GM21390 (cell line): Measurements from ENCODE around the gene RPRD2.

ENCODE experiments used
- ATAC-seq: cut with Tn5 transposase; IDR thresholded peaks from one replicate; pipeline ENCODE4 v1.9.1; 2021; ENCODE audit not compliant: unreplicated experiment

The RPRD2 gene

DNA sequence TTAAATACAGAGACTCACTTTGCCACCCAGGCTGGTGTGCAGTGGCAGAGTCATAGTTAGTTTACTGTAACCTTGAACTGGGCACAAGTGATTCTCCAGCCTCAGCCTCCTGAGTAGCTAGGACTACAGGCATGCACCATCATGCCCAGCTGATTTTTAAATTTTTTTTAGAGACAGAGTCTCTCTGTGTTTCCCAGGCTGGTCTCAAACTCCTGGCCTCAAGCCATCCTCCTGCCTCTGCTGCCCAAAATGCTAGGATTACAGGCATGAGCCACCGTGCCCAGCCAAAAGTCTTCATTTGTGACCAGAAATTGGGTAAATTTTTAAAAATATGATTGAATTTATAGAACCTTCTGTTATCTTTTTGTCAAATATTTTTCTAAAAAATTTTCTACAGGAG is 105.3 kb downstream of the RPRD2 start:
- ATAC-seq, result no peak

DNA sequence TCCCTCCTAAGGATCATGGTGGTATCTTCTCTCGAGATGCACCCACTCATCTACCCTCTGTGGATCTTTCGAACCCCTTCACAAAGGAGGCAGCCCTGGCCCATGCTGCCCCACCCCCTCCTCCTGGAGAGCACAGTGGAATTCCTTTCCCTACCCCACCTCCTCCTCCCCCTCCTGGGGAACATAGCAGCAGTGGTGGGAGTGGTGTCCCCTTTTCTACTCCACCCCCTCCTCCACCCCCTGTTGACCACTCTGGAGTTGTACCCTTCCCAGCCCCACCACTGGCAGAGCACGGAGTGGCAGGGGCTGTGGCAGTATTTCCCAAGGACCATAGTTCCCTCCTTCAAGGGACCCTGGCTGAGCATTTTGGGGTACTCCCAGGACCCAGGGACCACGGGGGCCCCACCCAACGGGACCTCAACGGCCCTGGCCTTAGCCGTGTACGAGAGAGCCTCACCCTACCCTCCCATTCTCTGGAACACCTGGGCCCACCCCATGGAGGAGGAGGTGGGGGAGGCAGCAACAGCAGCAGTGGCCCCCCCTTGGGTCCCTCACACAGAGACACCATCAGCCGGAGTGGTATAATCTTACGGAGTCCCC is 108.8 kb downstream of the RPRD2 start:
- ATAC-seq, result no peak

DNA sequence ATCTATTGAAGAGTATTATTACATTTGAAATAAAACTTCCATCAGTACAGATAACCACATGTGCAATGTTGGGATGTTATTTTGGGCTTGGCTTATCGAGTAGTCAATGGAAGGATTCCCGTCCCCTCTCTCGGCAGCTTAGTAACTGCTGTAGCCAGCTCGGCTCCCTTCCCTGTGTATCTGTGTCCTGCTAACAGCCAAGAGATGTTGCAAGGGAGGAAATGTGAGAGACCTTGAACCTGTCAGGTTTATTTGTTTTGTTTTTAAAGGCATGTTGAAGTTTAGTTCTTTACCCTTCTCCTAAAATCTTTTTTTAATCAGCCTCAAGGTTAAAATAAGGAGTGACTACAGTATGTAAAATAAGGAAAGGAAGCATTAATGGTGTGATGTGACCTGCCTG is 109.7 kb downstream of the RPRD2 start:
- ATAC-seq, result no peak

DNA sequence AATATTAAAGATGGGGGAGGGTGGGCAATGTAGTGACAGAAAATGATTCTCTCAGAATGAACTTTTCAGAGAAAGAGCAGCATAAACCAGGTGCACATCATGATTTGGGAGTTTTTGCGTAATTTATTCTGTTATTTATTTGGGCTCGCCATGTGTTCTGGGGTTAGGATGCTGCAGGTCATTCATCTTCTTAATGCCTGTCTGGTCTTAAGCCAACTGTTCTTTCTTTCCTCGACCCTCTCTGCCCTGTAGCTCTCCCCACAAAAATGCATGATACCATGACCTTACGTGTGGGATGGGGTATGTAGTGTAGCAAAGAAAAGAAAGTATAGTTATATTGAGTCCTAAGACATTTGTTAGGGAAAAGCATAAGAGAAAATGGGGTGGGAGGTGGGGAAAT is 110.9 kb downstream of the RPRD2 start:
- no peak for ATAC-seq

DNA sequence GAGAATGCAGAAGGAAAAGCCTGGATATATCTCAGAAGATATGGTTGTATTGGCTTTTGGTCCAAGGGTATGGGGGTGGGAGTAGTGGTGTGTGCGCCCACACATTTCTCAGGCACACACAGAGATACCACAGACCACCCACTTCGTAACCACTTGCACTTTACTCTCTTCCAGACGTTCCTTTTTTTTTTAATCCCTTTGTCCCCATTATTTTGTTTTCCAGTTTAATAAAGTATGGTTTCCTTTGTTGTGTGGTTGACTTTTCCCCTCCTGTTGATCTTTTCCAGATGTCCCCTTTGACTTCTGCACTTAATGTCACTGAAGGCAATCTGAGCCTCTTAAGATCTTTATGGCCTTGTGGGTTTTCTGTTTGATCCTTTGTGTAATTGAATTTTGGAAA is 112.8 kb downstream of the RPRD2 start:
- ATAC-seq, result no peak

DNA sequence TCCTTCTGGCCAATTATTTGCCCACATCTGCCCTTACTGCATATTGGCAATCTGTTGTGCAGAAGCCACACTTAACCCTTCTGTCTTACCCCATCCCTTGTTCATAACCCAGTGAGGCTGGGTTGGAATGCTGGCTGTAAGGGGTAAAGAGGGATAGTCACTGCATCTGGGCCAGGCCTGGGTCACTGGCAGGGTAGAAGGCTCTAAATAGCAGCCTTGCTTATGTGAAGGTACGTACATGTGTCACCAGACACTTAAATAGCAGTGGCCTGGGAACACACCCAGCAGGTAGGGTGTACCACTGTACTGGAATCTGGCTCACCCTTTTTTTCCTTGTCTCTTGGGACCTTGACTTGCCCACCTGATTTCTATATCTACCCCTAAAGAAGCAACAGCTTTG is 113.4 kb downstream of the RPRD2 start:
- ATAC-seq, result no peak

DNA sequence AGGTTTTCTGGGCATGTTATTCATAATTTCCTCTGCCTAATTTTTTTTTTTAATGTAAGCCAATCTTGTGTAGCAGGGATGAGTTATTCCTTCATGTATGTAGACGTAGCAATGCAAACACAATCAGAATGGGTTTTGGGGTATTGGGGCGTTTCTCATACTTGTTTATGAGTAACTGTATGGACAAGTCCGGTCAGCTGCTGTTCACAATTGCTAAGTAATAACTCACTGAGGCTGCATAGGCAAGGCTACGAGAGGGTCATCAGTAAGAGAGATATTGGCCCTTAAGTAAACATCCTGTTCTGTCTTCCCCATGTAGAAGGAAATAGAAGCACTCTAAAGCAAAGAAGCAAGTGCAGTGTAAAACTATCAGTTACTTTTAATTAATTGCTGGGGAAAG is 113.8 kb downstream of the RPRD2 start:
- no peak for ATAC-seq

DNA sequence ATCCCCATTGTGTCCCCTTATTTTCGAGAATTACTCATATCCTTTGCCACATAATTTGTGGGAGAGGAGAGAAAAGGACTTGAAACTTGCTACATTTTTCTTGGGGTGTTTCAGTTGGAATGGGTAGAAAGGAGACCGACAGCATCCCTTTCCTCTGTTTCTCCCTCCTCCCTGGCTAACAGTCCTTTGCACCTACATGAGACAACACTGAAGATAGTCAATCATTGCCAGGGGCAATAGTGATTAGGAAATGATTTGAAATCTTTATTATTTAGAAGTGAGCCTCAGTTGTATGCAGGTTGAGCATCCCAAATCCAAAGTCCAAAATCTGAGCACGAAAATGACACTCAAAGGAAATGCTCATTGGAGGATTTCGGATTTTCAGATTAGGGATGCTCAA is 115.4 kb downstream of the RPRD2 start:
- ATAC-seq, result no peak

DNA sequence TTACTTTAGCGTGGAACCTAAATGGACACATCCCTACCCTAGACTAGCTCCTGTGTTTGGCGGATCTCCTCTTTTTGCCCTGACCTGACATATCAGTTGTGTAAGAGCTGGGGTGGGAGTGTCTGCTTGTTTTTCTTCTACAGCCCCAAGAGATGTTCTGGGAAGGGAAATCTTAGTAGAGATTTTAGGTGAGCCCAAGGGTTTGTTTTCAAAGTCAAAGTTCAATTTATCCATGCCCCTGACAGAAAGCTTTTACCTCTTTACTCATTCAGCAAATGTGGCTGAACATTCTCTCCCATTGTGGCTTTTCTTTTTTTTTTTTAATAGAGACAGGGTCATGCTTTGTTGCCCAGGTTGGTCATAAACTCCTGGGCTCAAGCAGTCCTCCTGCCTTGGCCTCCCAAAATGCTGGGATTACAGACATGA is 116.0 kb downstream of the RPRD2 start:
- ATAC-seq, result no peak

DNA sequence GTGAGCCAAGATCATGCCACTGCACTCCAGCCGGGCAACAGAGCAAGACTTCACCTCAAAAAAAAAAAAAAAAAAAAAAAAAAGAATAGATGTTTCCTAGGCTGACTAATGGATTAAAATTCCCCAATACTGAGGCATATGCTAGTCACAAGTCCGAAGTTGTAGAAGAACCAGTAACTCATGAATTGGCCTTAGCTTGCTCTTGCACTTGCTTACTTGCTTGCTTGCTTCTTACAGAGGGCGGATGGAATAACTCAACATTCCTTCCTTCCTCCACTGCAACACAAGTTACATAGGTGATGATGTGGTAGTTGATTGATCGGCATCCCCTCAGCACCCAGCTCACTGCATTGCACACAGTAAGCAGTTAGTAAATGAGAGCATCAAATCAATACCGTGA is 120.5 kb downstream of the RPRD2 start:
- ATAC-seq, result no peak

DNA sequence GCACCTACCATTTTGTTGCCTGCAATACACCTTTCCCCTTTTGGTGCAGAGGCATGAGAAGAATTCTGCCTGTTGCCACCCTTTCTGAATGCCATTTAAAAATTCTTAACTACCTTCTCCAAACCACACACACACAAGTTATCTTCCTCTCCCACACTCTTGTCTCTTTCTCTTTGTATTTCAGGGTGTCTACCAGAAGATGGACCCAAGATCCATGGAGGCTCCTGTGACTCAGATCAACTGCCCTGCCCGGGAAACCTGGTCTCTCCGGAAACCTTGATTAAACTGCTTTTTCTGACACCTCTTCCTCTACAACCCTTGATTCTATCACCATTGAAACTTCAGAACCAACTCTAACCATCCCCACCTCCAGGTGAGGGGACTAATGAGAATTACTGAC is 120.9 kb downstream of the RPRD2 start:
- ATAC-seq, result no peak

DNA sequence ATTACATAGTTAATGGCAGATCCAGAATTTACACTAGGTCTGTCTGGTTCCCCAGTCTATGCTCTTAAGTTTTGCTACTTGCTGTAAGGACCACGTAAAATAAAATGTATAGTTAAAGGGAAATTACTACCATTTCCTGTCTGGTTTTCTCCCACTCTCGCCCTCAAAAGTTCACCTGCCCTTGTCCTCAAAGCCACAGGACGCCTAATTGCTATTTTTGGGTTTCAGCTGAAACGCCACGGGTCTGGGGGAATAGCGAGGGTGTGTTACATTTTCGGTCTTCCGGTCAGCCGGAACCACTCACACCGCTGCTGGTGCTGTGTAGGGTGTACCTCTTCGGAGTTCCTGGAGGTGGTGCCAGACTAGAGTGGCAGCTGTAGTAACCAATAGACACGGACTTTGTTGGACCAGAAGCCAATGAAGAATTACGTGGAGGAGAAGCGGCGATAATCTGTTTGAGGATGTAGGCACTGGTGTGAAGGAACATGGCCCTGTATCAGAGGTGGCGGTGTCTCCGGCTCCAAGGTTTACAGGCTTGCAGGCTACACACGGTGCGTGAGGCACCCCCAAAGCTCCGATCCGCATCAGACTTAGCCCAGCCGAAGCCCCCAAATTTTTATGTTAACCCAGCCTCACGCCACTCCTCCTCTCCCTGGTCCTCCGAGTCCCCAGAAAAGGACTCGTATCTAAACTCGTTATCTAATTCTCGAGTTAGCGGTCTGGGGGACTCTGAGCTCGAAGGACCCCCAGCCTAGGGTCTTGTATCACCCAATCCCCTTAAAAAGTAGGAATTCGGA is 123.2 kb downstream of the RPRD2 start, which contains the start of gene TARS2:
Gene TARS2 (plus strand): TSS at position 454 of the 797 bp plus-strand sequence. CDS start 32 bp downstream, at position 486.
- peak; percentile 99 for ATAC-seq

DNA sequence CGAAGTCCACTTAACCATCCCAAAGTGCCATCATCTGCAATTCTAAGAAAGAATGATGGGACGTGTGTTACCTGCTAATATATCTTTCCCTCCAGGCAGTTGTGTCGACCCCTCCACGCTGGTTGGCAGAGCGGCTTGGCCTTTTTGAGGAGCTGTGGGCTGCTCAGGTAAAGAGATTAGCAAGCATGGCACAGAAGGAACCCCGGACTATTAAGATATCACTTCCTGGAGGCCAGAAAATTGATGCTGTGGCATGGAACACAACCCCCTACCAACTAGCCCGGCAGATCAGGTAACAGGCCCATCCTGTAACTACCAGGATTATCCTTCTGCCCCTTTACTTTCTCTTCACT is 123.8 kb downstream of the RPRD2 start:
- ATAC-seq, result no peak

DNA sequence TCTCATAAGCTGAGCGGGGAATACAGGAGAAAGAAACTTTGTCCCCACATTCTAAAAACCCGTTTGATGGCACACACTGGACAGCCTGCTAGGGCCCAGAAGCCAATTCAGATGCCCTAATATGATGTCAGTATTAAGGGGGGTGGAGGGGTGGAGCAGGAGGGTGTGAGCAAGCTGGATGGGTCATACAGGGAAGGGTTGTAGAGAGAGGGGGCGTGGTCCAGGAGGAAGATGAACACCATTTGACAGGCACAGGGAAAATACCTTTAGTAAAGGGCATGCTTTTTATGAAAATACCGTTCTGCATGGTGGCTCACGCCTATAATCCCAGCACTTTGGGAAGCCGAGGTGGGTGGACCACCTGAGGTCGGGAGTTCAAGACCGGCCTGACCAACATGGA is 129.2 kb downstream of the RPRD2 start:
- ATAC-seq, result no peak

DNA sequence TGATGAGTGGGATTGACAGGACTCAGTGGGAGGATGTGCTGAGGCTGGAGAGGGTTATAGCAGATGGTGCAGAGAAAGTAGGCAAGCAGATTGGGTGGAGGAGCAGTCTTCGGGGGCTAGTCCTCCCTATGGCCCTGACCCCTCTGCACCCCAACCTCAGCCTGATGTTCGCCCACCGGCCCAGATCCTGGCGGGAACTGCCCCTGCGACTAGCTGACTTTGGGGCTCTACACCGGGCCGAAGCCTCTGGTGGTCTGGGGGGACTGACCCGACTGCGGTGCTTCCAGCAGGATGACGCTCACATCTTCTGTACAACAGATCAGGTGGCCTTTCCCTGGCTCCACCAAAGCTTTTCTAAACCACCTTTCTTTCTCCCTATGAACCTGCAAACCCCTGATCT is 134.4 kb downstream of the RPRD2 start:
- no peak for ATAC-seq

DNA sequence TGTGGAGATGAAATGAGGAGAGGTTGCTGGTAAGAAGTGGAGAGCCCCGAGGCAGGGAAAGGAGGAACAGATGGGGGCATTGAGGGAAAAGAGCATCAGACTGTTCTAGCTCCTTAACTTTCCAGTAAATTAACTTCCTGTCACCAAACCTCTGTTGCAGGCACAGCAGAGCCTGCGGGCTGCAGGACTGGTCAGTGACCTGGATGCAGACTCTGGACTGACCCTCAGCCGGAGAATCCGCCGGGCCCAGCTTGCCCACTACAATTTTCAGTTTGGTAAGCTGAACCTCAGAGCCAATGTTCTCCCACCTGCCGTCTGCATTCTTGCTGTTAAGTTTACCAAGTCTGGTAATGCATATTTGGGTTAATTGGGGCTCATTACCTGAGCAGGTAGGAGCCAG is 141.5 kb downstream of the RPRD2 start:
- no peak for ATAC-seq

DNA sequence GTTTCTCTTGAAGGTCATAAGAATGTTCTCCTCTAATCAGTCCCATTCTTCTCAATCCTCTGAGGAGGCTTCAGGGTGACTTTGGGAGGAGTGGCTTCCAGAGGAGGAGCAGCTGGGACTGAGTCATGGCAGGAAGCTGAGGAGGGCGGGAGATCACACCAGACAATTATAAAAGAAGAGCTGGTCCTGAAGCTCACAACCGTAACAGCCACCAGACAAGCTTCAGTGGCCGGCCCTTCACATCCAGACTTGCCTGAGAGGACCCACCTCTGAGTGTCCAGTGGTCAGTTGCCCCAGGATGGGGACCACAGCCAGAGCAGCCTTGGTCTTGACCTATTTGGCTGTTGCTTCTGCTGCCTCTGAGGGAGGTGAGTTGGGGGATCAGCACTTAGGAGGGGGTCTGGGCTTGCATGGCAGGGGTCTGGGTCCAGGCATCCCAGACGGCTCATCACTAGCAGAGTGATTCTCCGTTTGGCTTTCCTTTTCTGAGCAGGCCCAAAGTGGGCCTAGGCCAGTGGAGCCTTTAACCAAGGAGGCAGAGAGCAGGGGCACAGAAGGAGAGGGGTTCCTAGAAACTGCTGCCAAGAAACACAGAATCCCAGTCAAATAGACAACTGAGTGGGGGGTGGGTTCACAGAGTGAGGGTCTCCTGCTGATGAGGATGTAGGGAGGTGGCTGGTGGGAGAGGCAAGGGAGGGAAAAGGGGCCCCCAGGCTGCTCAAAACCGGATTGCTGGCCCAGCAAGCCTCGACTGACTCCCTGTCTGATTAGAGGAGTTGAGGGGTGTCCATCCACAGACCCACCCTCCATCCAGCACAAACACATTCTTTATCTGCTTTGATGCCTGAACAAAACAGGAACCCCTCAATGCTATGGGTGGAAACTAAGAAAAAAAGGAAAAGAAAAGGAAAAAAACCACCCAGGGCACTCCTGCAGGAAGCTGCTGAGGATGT is 144.2 kb downstream of the RPRD2 start, which contains the start of gene ECM1:
Gene ECM1 (plus strand): TSS at position 198 of the 953 bp plus-strand sequence. CDS start 101 bp downstream, at position 299.
- ATAC-seq, result no peak

DNA sequence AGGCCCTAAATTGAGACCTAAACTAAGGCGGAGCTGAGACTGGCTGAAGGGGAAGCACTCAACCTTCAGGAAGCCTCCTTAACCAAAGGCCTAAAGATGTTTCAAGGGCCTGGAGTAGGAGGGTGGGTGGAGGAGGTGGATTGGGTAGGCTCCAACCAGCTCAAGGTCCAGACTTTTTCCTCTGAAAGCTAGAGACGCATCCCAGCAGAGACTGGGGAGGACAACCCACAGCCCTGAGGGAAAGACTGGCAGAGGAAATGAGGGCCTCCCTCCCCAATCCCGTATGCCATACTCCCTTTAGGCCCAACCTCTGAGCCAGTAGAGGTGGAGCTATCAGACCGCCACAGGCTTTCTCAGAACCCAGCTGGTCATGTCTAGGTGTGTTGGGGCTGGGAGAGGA is 145.0 kb downstream of the RPRD2 start:
- ATAC-seq, result no peak

DNA sequence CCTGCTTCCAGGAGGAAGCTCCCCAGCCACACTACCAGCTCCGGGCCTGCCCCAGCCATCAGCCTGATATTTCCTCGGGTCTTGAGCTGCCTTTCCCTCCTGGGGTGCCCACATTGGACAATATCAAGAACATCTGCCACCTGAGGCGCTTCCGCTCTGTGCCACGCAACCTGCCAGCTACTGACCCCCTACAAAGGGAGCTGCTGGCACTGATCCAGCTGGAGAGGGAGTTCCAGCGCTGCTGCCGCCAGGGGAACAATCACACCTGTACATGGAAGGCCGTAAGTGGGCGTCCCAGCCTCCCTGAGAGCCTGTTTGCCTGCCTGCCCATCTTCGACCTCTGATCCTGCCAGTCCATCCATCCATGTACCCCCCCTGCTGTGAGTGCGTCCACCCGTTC is 147.6 kb downstream of the RPRD2 start:
- no peak for ATAC-seq

DNA sequence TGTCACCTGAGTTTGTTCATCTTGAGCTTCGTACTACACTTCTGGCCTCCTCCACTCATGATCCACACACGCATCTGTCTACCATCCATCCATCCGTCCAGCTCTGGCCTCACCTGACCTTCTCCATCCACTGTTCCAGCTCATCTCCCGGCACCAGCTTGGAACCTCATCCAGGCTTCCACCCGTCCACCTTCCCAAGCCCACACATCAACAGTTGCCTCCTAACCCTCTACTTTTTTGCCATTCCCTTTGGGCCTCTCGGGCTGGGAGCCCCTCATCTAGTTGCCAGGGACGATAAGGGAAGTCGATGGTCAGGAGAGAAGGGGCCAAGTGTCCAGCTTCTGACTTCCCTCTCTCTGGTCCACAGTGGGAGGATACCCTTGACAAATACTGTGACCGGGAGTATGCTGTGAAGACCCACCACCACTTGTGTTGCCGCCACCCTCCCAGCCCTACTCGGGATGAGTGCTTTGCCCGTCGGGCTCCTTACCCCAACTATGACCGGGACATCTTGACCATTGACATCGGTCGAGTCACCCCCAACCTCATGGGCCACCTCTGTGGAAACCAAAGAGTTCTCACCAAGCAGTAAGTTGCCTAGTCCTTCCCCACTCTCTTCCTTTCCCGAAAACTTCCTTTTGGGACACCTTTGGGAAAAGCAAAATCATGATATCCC is 148.2 kb downstream of the RPRD2 start:
- no peak for ATAC-seq

DNA sequence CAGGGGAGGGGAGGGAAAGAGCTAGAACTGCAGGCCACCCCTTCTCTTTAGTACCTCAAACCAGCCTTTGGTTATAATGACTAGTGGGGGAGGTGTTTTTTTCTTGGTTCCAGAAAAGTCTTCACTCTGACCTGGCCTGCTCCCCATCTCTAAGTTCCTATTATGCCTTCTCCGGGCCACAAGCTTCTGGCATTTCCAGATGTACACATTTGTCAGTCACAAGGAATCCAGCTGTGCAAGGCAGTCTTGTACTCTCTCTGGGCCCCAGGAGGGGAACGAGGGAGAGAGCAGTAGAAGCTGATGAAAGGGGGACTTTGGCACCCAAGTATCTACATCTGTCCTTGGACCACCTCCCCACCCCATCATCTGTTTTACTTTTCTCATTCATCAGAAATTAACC is 148.9 kb downstream of the RPRD2 start:
- ATAC-seq, result no peak
